Measurements from ENCODE around the gene RPAP2. TPM values are rescaled to one million over a fixed set of nuclear protein-coding genes. Genes with fewer than 3 reads are reported as not detected.

The RPAP2 gene
- total and polyA plus RNA-seq, 10 of the 15 experiments (the other 5 are each of a cell fraction or from before 2014, with no cell fraction given) = 11.4 to 39.5 (median 21.7) TPM

GRCh38 chr1:92365378-92366039 lies 66.7 kb downstream of the RPAP2 start (continued):
- TF ChIP-seq CUX1 (IDR thresholded peaks at IDR 0.05; ENCODE audit: insufficient replicate concordance, low read depth, low read length) (no peak), BHLHE40 (IDR thresholded peaks at IDR 0.05; ENCODE audit: borderline replicate concordance in 1 of 2, low read depth in 2 of 2, low read length in 1 of 2) (no peak; a peak in 1 of 4 replicates), CBX5 (IDR thresholded peaks at IDR 0.05; ENCODE audit: low read depth) (0 out of 2 replicates have a peak, but pooled peaks have one; percentile 55), TCF7 (IDR thresholded peaks at IDR 0.05; ENCODE audit: borderline replicate concordance) (0 out of 2 replicates have a peak, but pooled peaks have one; percentile 17), MTA3 (IDR thresholded peaks at IDR 0.05; ENCODE audit: borderline replicate concordance, low read length) (0 out of 2 replicates have a peak, but pooled peaks have one; percentile 29), REST (IDR thresholded peaks at IDR 0.05; ENCODE audit: low read depth, low read length) (no peak), SKIL (IDR thresholded peaks at IDR 0.05; ENCODE audit: low read depth, poor library complexity, severe bottlenecking) (peak; percentile 43), FOXK2 (IDR thresholded peaks at IDR 0.05) (no peak), KAT2A (conservative IDR thresholded peaks at IDR 0.05; ENCODE audit: control insufficient read depth, low read depth, low read length) (no peak), RUNX3 (IDR thresholded peaks at IDR 0.05; ENCODE audit: low read length) (peak; percentile 95), GABPA (IDR thresholded peaks at IDR 0.05; ENCODE audit: low read depth) (peak; percentile 20; the same call in 1 of the 2 replicates), ZBED1 (IDR thresholded peaks at IDR 0.05; ENCODE audit: borderline replicate concordance) (0 out of 2 replicates have a peak, but pooled peaks have one; percentile 36), IKZF1 (conservative IDR thresholded peaks at IDR 0.05) (no peak)
- TF ChIP-seq, protein P1, sequence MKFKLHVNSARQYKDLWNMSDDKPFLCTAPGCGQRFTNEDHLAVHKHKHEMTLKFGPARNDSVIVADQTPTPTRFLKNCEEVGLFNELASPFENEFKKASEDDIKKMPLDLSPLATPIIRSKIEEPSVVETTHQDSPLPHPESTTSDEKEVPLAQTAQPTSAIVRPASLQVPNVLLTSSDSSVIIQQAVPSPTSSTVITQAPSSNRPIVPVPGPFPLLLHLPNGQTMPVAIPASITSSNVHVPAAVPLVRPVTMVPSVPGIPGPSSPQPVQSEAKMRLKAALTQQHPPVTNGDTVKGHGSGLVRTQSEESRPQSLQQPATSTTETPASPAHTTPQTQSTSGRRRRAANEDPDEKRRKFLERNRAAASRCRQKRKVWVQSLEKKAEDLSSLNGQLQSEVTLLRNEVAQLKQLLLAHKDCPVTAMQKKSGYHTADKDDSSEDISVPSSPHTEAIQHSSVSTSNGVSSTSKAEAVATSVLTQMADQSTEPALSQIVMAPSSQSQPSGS (IDR thresholded peaks at IDR 0.05; ENCODE audit: low read length) = peak; percentile 76
- TF ChIP-seq, protein P2, sequence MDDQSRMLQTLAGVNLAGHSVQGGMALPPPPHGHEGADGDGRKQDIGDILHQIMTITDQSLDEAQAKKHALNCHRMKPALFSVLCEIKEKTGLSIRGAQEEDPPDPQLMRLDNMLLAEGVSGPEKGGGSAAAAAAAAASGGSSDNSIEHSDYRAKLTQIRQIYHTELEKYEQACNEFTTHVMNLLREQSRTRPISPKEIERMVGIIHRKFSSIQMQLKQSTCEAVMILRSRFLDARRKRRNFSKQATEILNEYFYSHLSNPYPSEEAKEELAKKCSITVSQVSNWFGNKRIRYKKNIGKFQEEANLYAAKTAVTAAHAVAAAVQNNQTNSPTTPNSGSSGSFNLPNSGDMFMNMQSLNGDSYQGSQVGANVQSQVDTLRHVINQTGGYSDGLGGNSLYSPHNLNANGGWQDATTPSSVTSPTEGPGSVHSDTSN (IDR thresholded peaks at IDR 0.05; ENCODE audit: insufficient replicate concordance, low read depth, low read length) = no peak
